Retinal pigment epithelial cell (primary cell): ENCODE results near the gene CARNS1.
"Not testable (repeated sequence)": the region's sequence is repeated elsewhere in the genome, so short reads cannot be mapped to it uniquely, and the experiment has no call there.

ENCODE experiments used
- DNase-seq: peaks from one replicate; pipeline ENCODE4 v3.0.0-alpha.2; 2010; ENCODE audit warnings: low read depth
- H3K4me3 ChIP-seq: 2 replicates; pipeline ENCODE4 v1.5.1; 2011; ENCODE audit warnings: mild to moderate bottlenecking, low read length, control low read depth, moderate library complexity
- CTCF ChIP-seq: conservative IDR thresholded peaks from 2 replicates; pipeline ENCODE4 v1.5.1; 2011; ENCODE audit warnings: low read depth, low read length, control low read depth, inconsistent platforms

Gene CARNS1

DNA sequence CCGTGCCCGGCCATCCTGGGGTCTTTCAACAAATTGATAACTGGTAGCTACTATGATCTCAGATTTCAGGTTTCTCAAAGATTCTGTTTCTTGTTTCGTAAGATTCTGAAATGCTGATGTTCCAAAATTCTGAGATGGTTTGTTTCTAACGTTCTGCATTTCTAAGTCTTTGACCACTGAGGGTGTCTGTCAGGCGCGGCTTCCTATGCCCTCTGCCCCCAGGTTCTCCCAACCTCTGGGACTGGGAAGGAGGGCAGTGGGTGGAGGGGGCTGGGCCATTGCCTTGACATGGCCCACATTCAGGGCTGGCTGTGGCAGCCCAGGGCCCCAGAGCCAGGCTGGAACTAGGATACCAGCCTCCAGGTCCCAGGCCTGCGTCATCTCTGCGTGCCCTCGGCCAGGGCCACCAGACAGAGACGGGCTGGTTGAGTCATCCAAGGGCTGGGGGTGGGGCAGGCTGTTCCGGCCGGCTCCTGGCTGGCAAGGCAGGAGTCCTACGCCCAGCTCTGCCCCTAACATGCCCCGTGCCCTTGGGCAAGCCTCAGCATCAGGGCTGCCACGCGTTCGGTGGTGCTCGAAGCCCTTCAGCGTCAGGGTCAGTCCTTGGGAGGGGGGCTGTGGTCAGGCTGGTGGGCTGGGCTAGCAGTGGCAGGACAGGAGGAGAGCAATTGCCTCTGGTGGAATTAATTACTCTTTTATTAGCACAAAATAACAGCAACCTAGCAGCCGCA is 48.4 kb downstream of the CARNS1 start:
- DNase-seq: no peak
- no peak for TF ChIP-seq CTCF
- H3K4me3 ChIP-seq: no peak overlapping the region

- peak overlapping the region; percentile 68 for H3K4me3 ChIP-seq
- DNase-seq: peak; percentile 43
- TF ChIP-seq CTCF: no peak
These were observed 49.1 kb downstream of the CARNS1 start for GRCh38 chr11:67464411-67465188.

DNA sequence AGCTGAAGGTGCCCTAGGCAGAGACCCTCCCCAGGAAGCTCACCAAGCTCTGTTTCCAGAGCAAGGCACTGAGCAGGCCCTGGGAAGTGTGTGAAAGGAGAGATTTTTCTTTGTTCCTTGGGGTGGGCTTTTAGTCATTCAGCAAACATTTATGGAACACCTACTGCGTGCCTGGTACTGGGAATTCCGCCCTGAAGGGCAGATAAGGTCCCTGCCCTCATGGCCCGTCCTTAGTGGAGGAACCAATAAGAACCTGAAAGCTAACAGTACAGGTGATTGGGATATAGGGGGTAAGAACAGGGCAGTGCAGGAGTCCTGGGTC is 49.7 kb downstream of the CARNS1 start:
- H3K4me3 ChIP-seq: peak overlapping the region; percentile 68
- no peak for DNase-seq
- no peak for TF ChIP-seq CTCF

GRCh38 chr11:67465530-67465929 is 50.1 kb downstream of the CARNS1 start:
- DNase-seq: not testable (repeated sequence)
- H3K4me3 ChIP-seq: peak overlapping the region; percentile 68

DNA sequence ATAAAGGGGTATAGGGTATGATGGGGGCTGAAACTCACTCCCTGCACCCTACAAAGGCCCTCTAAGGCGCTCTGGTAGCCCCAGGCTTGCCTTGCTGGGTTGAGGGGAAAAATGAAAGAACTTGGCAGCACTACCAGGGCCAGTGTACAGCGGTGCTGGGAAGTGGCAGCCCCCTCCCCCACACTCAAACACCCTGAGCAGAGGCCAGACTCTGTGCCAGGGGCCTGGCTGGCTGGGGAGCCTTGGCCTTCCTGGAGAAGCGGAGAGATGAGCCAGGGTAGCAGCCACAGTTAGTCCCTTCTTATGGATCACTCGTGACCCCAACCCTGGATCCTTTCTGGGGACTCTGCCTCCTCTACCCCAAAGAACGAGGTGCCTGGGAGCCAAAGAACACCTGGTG is 50.9 kb downstream of the CARNS1 start:
- no peak for DNase-seq
- TF ChIP-seq CTCF: no peak

GRCh38 chr11:67466962-67467771 is 51.7 kb downstream of the CARNS1 start:
- DNase-seq: no peak
- no peak for TF ChIP-seq CTCF
- no peak overlapping the region for H3K4me3 ChIP-seq

More for the DNA sequence above, 50.9 kb downstream of the CARNS1 start:
- no peak overlapping the region for H3K4me3 ChIP-seq

DNA sequence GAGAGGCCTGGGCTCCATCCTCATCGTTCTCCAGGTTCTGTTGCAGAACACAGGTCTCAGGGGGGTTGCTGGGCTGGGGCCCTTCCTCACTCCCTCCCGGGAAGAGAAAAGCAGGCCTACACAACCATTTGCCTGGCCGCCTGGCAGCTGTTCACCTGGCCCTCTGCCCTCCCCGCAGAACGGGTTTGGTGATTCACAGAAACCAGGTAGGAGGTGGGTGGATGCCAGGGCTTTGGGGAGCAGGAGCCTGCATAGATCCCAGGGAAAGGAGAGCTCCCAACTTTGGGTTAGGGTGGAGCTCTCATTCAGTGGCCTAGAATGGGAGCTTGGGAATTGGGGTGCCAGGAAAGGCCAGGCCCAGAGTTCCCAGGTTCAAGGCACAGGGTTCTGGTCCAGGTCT is 52.6 kb downstream of the CARNS1 start:
- TF ChIP-seq CTCF: no peak
- peak overlapping the region; percentile 70 for H3K4me3 ChIP-seq
- DNase-seq: no peak
